Brain microvascular endothelial cell (primary cell): ENCODE measurements around the gene RPL10L.
A peak's percentile ranks its signal among the peaks of the same experiment; 100 is the strongest.

Experiments used
- DNase-seq: peaks from one replicate; pipeline ENCODE4 v3.0.0-alpha.2; 2020
- H3K27ac ChIP-seq: fragments of 250-450 bp; sonication (Bioruptor Pico); 2 replicates; pipeline ENCODE4 v1.5.1; 2020; ENCODE audit warnings: mild to moderate bottlenecking, moderate library complexity
- H3K27me3 ChIP-seq: fragments of 250-450 bp; sonication (Bioruptor Pico); replicated peaks from 2 replicates; pipeline ENCODE4 v1.5.1; 2020; ENCODE audit warnings: mild to moderate bottlenecking
- H3K36me3 ChIP-seq: fragments of 250-450 bp; sonication (Bioruptor Pico); replicated peaks from 2 replicates; pipeline ENCODE4 v1.5.1; 2020; ENCODE audit warnings: mild to moderate bottlenecking
- H3K4me3 ChIP-seq: 2 replicates; pipeline ENCODE4 v1.5.1; 2011; ENCODE audit warnings: low read depth, mild to moderate bottlenecking, control low read depth, low read length, moderate library complexity
- CTCF ChIP-seq: IDR thresholded peaks from 2 replicates; pipeline ENCODE4 v1.5.1; 2011; ENCODE audit warnings: low read depth, mild to moderate bottlenecking, moderate library complexity, low read length, control low read depth, inconsistent platforms; ENCODE audit errors: missing control alignments
- in situ Hi-C: cut with HindIII; loops from 2 replicates; pipeline ENCODE4 v1.10.0; 2017; ENCODE audit warnings: low sequenced_read_pairs, low pct_ligation_motif_present

RPL10L gene

DNA sequence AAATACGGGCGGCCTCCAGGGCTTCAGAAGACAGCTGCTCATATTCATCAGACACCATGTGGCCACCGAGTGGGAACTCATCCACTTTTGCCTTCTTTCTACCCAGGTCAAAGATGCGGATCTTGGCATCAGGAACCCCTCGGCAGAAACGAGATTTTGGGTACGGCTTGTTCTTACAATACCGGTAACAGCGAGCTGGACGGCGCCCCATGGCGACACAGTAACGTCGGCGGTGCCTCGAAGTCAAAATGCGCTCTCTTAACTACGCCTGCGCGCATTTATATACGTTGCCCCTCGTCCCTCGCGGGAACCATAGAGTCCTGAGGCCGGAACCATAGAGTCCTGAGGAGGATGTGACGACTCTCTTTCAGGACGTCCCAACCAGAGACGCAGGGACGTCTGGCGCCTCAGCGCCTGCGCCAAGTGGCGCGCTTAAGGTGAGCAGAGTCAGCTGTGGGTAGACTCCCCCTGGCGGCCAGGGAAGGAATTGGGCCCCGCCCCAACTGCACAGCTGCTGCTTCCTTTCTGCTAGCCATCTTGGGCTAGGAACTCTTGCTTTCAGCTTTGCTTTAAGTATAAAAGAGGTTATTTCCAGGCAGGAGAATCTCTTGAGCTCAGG lies at the start of gene RPL10L:
TSS of gene RPL10L (minus strand) at position 256 of the 619 bp plus-strand sequence. CDS start at position 211, 45 bp downstream.
- TF ChIP-seq CTCF, result peak; percentile 42
- no peaks in the 10 kb centered on the region for H3K36me3 ChIP-seq
- H3K27me3 ChIP-seq, result no peaks in the 10 kb centered on the region
- in situ Hi-C loops, result no loop called here
- H3K27ac ChIP-seq, result no peak within 1 kb of the TSS
- DNase-seq, result no peak
- H3K4me3 ChIP-seq, result no peak within 1 kb of the TSS

DNA sequence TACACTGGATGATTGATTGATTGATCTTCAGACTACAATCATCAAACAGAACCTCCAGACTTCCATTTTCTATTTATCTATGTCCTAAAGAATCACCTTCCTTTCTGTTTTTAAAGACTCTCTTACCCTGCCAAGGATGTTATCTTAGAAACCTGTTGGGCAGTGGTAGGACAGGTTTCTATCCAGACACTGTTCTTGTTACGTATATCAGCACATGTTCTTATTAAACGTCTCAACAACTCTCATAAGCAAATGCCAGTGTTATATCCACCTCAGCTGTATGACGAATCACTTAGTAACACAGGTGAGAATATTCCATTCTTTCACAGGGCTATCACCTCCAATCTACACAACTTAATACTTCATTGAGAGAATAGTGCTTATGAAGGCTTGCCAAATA lies 40.2 kb upstream of the RPL10L start:
- no peak for DNase-seq
- no peaks in the 10 kb centered on the region for H3K36me3 ChIP-seq
- no peaks in the 10 kb centered on the region for H3K27me3 ChIP-seq
- in situ Hi-C loops, result no loop called here
- no peak for TF ChIP-seq CTCF
- no peak overlapping the region for H3K4me3 ChIP-seq
- no peak overlapping the region for H3K27ac ChIP-seq

DNA sequence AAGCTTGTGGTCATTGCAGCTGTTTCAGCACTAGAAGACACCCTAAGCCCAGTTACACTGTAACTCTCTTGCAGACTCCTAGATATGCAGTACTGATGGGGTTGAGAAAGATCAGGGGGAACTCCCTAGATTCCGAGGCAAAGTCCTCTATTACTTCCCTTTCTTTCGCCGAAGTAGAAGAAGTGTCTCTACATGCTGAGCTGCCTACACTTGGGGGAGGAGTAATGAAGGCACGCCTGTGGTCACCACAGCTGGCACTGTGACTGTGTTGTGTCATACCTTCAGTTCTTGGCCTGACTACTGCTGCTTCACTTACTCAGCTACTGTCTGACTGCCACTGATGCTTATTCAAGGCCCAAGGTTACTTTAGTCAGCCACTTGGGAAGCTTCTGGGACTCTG lies 35.1 kb upstream of the RPL10L start:
- Histone ChIP-seq H3K4me3 (no peak overlapping the region), H3K36me3 (no peaks in the 10 kb centered on the region), H3K27me3 (no peaks in the 10 kb centered on the region), H3K27ac (no peak overlapping the region)
- in situ Hi-C loops, result no loop called here
- DNase-seq, result no peak
- TF ChIP-seq CTCF, result no peak

GRCh38 chr14:46672128-46672527 lies 20.5 kb upstream of the RPL10L start:
- no peak overlapping the region for H3K4me3 ChIP-seq
- no peak for TF ChIP-seq CTCF
- H3K27ac ChIP-seq, result no peak overlapping the region
- no peak for DNase-seq
- H3K27me3 ChIP-seq, result no peaks in the 10 kb centered on the region
- H3K36me3 ChIP-seq, result no peaks in the 10 kb centered on the region
- in situ Hi-C loops, result no loop called here

DNA sequence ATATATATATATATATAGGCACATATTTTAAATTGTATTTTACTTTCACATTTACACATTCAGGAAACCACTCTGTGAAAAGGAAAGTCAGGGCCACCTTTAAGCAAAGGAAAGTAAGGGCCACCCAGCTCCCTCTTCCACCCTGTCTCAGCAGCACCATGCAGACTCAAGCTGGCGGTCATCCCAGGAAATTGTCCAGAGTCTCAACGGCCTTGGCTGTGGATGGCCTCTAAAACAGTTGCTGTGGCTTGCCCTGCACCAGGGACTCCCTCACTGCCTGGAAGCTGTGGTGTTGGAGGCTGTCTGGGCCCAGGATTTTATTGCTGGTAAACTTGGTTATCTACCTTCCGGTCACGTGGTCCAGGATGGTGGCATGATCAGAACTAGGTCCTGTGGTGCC lies 11.8 kb upstream of the RPL10L start:
- H3K4me3 ChIP-seq, result no peak overlapping the region
- in situ Hi-C loops, result no loop called here
- H3K27me3 ChIP-seq, result no peaks in the 10 kb centered on the region
- no peak for DNase-seq
- H3K27ac ChIP-seq, result no peak overlapping the region
- no peaks in the 10 kb centered on the region for H3K36me3 ChIP-seq
- TF ChIP-seq CTCF, result no peak

GRCh38 chr14:46661728-46662127 lies 10.1 kb upstream of the RPL10L start:
- in situ Hi-C loops, result no loop called here
- H3K36me3 ChIP-seq, result no peaks in the 10 kb centered on the region
- H3K4me3 ChIP-seq, result no peak overlapping the region
- H3K27me3 ChIP-seq, result no peaks in the 10 kb centered on the region
- no peak overlapping the region for H3K27ac ChIP-seq
- peak; percentile 76 for TF ChIP-seq CTCF
- DNase-seq, result peak; percentile 6
